Stimulated activated CD4-positive, alpha-beta T cell treated with anti-CD3 and anti-CD28 coated beads, Interleukin-4, amount 100 ng/mL, for 48 hours (primary cell): ENCODE data around the gene GRXCR2.
"Not testable (repeated sequence)": the region's sequence is repeated elsewhere in the genome, so short reads cannot be mapped to it uniquely, and the experiment has no call there.

ENCODE experiments used
- DNase-seq, 2 donors: peaks; one replicate each; pipeline ENCODE4 v3.0.0-alpha.2; 2020; ENCODE audit warnings: low read depth in 2 of 2

The GRXCR2 gene

GRCh38 chr5:145887217-145887616 lies 14.4 kb upstream of the GRXCR2 start:
- DNase-seq: no peak

GRCh38 chr5:145874765-145875164 lies 2.0 kb upstream of the GRXCR2 start:
- no peak for DNase-seq

GRCh38 chr5:145872486-145872885 lies 328 bp downstream of the GRXCR2 start:
- no peak for DNase-seq

- no peak for DNase-seq
Measured at GRCh38 chr5:145869753-145870152, 3.1 kb downstream of the GRXCR2 start.

- no peak for DNase-seq
Measured at GRCh38 chr5:145867806-145868205, 5.0 kb downstream of the GRXCR2 start.

GRCh38 chr5:145864432-145864831 lies 8.4 kb downstream of the GRXCR2 start:
- DNase-seq: not testable (repeated sequence)

- no peak for DNase-seq
Measured at GRCh38 chr5:145863003-145863402, 9.8 kb downstream of the GRXCR2 start.

GRCh38 chr5:145859897-145860296 lies 12.9 kb downstream of the GRXCR2 start:
- no peak for DNase-seq

GRCh38 chr5:145859453-145859852 lies 13.4 kb downstream of the GRXCR2 start:
- no peak for DNase-seq

- no peak for DNase-seq
Measured at GRCh38 chr5:145858959-145859358, 13.9 kb downstream of the GRXCR2 start.

GRCh38 chr5:145856285-145856818 lies 16.5 kb downstream of the GRXCR2 start:
- no peak for DNase-seq

GRCh38 chr5:145855763-145856267 lies 17.0 kb downstream of the GRXCR2 start:
- DNase-seq: no peak

- DNase-seq: no peak
Measured at GRCh38 chr5:145854651-145855258, 18.1 kb downstream of the GRXCR2 start.

- no peak for DNase-seq
Measured at GRCh38 chr5:145853781-145854376, 18.9 kb downstream of the GRXCR2 start.

- DNase-seq: no peak
Measured at GRCh38 chr5:145852990-145853389, 19.8 kb downstream of the GRXCR2 start.

- no peak for DNase-seq
Measured at GRCh38 chr5:145848854-145849253, 24.0 kb downstream of the GRXCR2 start.

- no peak for DNase-seq
Measured at GRCh38 chr5:145847499-145848497, 25.0 kb downstream of the GRXCR2 start.

GRCh38 chr5:145846081-145846480 lies 26.7 kb downstream of the GRXCR2 start:
- no peak for DNase-seq

- DNase-seq: no peak
Measured at GRCh38 chr5:145841299-145841698, 31.5 kb downstream of the GRXCR2 start.

GRCh38 chr5:145840458-145841132 lies 32.2 kb downstream of the GRXCR2 start:
- no peak for DNase-seq

GRCh38 chr5:145838276-145838675 lies 34.5 kb downstream of the GRXCR2 start:
- DNase-seq: no peak

GRCh38 chr5:145836241-145836640 lies 36.6 kb downstream of the GRXCR2 start:
- DNase-seq: not testable (repeated sequence)
